Osteoblast (primary cell): ENCODE measurements around the gene TPCN2. TPM values are rescaled to one million over a fixed set of nuclear protein-coding genes. Genes with fewer than 3 reads are reported as not detected.

Source experiments
- DNase-seq: peaks from one replicate; pipeline ENCODE4 v3.0.0; 2011; ENCODE audit warnings: low spot score, mixed read lengths; ENCODE audit not compliant: insufficient read length; ENCODE audit errors: missing footprints
- H2AFZ ChIP-seq: 2 replicates; pipeline ENCODE4 v1.6.0; 2011; ENCODE audit warnings: mild to moderate bottlenecking, low read length
- H3K27ac ChIP-seq: 2 replicates; pipeline ENCODE4 v1.5.1; 2011; ENCODE audit warnings: mild to moderate bottlenecking, low read depth, low read length, moderate library complexity
- H3K27me3 ChIP-seq: 2 replicates; pipeline ENCODE4 v1.6.0; 2012; ENCODE audit warnings: mild to moderate bottlenecking, control low read depth, inconsistent platforms, low read length, moderate library complexity; ENCODE audit not compliant: insufficient read depth
- H3K36me3 ChIP-seq: 2 replicates; pipeline ENCODE4 v1.5.1; 2011; ENCODE audit warnings: mild to moderate bottlenecking, low read length, control low read depth, moderate library complexity; ENCODE audit not compliant: insufficient read depth
- H3K4me1 ChIP-seq: 2 replicates; pipeline ENCODE4 v1.5.1; 2011; ENCODE audit warnings: mild to moderate bottlenecking, low read length, control low read depth, moderate library complexity; ENCODE audit not compliant: insufficient read depth
- H3K4me2 ChIP-seq: 2 replicates; pipeline ENCODE4 v1.6.0; 2011; ENCODE audit warnings: mild to moderate bottlenecking, low read length; ENCODE audit not compliant: insufficient read depth
- H3K4me3 ChIP-seq: fragments of 200-600 bp; sonication (generic); 3 replicates; pipeline ENCODE4 v1.5.1; 2012; ENCODE audit warnings: mild to moderate bottlenecking, low read length, inconsistent platforms; ENCODE audit not compliant: insufficient read depth
- H3K79me2 ChIP-seq: 2 replicates; pipeline ENCODE4 v1.6.0; 2012; ENCODE audit warnings: mild to moderate bottlenecking, low read length, control low read depth, inconsistent platforms; ENCODE audit not compliant: insufficient read depth
- H3K9me3 ChIP-seq: 2 replicates; pipeline ENCODE4 v1.5.1; 2011; ENCODE audit warnings: low read depth, low read length, control low read depth
- H4K20me1 ChIP-seq: 2 replicates; pipeline ENCODE4 v1.6.0; 2012; ENCODE audit warnings: mild to moderate bottlenecking, low read length, control low read depth; ENCODE audit not compliant: insufficient read depth
- total RNA-seq: library from RNA; depleted of rRNA; stranded (reverse); fragments of >200 nt; gene quantifications from 2 replicates; pipeline ENCODE4 v1.2.3, GENCODE V29; 2012
- TF ChIP-seq, protein P1 (sequence below): IDR thresholded peaks from 2 replicates; pipeline ENCODE4 v1.5.1; 2011; ENCODE audit warnings: mild to moderate bottlenecking, low read depth, low read length, moderate library complexity; ENCODE audit errors: extremely low read depth

TPCN2 gene
- total RNA-seq, 1 donor: 14.1 TPM

DNA sequence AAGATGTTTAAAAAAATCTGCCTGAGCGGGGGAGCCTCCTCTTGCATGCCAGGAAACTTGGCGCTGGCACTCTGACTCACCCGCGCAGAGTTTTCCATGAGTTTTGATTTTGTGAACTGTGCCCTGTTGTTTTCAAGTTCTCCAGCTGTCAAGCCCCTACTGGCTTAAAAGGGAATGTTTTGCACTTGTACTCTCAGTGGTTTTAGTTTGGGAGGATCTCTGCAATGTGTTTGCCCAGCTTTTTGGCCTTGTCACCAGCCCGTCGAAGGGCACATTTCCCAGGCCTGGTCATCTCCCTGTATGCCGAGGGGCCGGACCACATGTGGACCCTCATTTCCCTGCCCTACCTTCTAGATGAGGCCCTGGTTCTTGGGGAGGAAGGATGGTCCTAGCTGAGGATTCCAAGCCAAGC lies 47.9 kb upstream of the TPCN2 start:
- peak overlapping the region; percentile 79 for H3K27ac ChIP-seq
- no peaks in the 10 kb centered on the region for H4K20me1 ChIP-seq
- H3K4me1 ChIP-seq: peaks cover 23% of the 10 kb centered on the region
- peak; percentile 99 for DNase-seq
- TF ChIP-seq, protein P1, sequence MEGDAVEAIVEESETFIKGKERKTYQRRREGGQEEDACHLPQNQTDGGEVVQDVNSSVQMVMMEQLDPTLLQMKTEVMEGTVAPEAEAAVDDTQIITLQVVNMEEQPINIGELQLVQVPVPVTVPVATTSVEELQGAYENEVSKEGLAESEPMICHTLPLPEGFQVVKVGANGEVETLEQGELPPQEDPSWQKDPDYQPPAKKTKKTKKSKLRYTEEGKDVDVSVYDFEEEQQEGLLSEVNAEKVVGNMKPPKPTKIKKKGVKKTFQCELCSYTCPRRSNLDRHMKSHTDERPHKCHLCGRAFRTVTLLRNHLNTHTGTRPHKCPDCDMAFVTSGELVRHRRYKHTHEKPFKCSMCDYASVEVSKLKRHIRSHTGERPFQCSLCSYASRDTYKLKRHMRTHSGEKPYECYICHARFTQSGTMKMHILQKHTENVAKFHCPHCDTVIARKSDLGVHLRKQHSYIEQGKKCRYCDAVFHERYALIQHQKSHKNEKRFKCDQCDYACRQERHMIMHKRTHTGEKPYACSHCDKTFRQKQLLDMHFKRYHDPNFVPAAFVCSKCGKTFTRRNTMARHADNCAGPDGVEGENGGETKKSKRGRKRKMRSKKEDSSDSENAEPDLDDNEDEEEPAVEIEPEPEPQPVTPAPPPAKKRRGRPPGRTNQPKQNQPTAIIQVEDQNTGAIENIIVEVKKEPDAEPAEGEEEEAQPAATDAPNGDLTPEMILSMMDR: peak; percentile 70
- no peaks in the 10 kb centered on the region for H3K79me2 ChIP-seq
- no peak overlapping the region for H3K4me3 ChIP-seq
- H3K4me2 ChIP-seq: peak overlapping the region; percentile 25
- peaks cover 3% of the 10 kb centered on the region for H3K36me3 ChIP-seq
- no peaks in the 10 kb centered on the region for H3K9me3 ChIP-seq
- no peaks in the 10 kb centered on the region for H3K27me3 ChIP-seq
- no peak overlapping the region for H2AFZ ChIP-seq

DNA sequence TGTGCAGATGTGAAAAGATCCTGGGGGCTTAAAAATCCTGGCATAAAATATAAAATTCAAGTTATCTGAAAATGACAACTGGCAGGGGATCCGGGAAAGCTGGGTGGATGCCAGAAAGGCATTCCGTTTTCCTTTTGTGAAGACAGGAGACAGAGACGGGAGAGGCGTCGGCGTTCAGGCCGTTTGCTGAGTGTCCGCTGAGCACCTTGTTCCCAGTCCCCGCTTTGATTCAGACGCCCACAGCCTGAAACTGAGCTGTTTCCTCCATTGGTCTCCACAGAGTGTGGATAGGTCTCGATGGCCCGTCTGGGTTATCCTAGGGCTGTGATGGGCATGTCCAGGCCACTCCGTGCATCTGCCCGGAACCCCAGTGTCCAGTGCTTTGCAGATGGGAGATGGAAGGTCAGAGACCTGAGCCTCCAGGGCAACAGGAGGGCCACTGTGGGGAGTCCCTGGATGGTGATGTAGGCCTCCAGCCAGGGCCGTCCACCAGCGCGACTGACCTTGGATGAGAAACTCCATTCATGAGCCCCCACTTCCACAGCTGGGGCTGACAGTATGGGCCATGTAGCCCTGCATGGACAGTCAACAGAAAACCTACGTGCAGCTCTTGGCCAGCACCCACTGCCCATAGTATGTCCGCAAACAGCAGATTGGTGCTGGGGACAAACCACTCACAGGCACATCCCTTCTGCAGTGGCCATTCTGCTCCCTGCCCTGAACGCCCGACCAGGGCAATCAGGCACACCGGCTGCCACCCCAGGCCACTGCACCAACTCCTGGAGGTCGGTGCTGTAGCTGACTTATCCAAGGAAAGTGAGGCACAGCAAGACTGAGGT lies 47.3 kb upstream of the TPCN2 start:
- Histone ChIP-seq H3K36me3 (peaks cover 3% of the 10 kb centered on the region), H3K4me1 (peaks cover 23% of the 10 kb centered on the region), H2AFZ (no peak overlapping the region), H3K4me2 (peak overlapping the region; percentile 25), H4K20me1 (no peaks in the 10 kb centered on the region), H3K4me3 (no peak overlapping the region), H3K9me3 (no peaks in the 10 kb centered on the region), H3K79me2 (no peaks in the 10 kb centered on the region), H3K27me3 (no peaks in the 10 kb centered on the region), H3K27ac (peak overlapping the region; percentile 79)
- TF ChIP-seq, protein P1: no peak
- peak; percentile 41 for DNase-seq

DNA sequence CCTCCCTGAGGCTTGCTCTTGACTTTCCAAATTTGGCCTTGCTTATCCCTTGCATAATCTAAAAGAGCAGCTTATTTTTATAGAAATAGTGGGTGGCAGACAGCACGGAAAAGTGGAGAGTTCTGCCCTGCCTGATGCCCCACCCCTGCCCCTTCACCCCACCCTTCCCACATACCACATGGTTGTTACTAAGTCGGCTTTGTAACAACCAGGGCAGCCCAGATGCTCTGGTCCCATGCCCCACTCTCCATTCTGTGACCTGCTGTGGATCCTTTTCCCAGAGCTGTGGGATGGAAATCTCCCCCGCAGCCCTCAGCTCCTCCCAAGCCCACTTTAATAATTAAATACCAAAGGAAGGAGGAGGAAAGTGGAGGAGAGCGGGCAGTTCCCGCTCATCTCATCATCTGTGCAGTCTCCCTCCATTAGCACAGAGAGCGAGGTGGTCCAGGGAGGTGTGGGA lies 46.6 kb upstream of the TPCN2 start:
- Histone ChIP-seq H3K27me3 (no peaks in the 10 kb centered on the region), H3K27ac (no peak overlapping the region), H3K9me3 (no peaks in the 10 kb centered on the region), H3K4me2 (no peak overlapping the region), H3K36me3 (peaks cover 3% of the 10 kb centered on the region), H3K4me3 (no peak overlapping the region), H3K79me2 (no peaks in the 10 kb centered on the region), H2AFZ (no peak overlapping the region), H3K4me1 (peaks cover 23% of the 10 kb centered on the region), H4K20me1 (no peaks in the 10 kb centered on the region)
- peak; percentile 93 for DNase-seq
- TF ChIP-seq, protein P1: no peak

DNA sequence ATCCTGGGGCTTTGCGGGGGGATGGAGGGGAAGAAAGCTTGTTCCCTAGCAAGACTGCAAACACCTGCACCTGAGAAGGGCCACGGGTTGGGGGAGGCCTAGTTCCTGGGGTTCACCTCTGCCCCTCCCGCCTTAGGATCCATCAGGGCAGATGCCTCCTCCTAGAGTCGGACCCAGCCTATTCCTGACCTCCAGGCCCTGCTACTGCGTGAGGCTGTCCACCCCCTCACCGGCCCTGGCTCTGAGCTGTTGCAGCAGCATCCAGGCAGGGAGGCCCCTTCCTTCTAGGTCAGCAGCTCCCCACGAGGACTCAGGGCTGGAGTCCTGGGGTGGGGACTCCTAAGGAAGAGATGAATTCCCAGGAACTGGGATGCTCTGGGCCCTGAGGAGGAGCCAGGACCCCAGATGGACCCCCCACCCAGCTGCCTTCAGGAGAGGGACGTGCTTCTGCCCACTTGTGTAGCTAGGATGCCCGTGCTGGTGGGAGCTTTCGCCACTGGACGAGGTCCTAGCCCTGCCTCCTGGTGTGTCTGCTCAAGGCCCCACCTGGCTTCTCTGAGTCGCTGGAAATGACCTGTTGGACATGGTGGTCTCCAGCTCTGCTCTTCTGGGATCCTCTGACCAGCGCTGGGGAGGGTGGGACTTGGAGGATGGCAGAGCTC lies 46.0 kb upstream of the TPCN2 start:
- no peak overlapping the region for H3K27ac ChIP-seq
- H4K20me1 ChIP-seq: no peaks in the 10 kb centered on the region

More for the DNA sequence above, 46.0 kb upstream of the TPCN2 start:
- Histone ChIP-seq H3K4me3 (no peak overlapping the region), H3K4me1 (peaks cover 26% of the 10 kb centered on the region), H3K79me2 (no peaks in the 10 kb centered on the region), H3K9me3 (no peaks in the 10 kb centered on the region), H3K36me3 (peaks cover 3% of the 10 kb centered on the region), H2AFZ (no peak overlapping the region), H3K4me2 (no peak overlapping the region), H3K27me3 (no peaks in the 10 kb centered on the region)
- TF ChIP-seq, protein P1: no peak
- peak; percentile 70 for DNase-seq
